VCaP (cell line): ENCODE results near the gene BARHL1.
"Not testable (repeated sequence)": the region's sequence is repeated elsewhere in the genome, so short reads cannot be mapped to it uniquely, and the experiment has no call there.

Experiments used
- H3K27ac ChIP-seq: fragments of 450-650 bp; 2 replicates; pipeline ENCODE4 v1.5.1; 2017
- CTCF ChIP-seq: fragments of 450-650 bp; conservative IDR thresholded peaks from 2 replicates; pipeline ENCODE4 v1.5.1; 2017; ENCODE audit warnings: mild to moderate bottlenecking, moderate library complexity

Gene BARHL1

DNA sequence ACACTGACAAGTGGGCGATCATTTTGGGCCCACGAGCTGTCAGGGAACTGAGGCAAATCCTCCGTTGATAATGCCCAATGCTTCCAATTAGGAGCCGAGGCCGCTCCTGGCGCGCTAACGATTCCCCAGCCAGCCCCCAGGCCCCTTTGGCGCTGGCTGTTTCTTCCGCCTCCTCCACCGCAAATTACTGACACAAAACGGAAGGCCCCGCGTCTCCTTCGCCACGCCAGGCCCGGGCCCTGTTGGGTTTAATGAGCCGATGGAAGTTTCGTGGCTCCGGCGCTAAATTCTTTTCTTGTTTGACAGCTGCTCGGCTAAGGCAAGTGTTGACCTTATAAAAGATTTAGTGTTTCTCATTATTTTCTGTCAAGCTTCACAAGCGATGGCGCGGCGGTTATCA is 25.7 kb upstream of the BARHL1 start:
- no peak for TF ChIP-seq CTCF

GRCh38 chr9:132557159-132557558 is 25.2 kb upstream of the BARHL1 start:
- no peak for TF ChIP-seq CTCF
- H3K27ac ChIP-seq: no peak overlapping the region

More for the DNA sequence above, 25.7 kb upstream of the BARHL1 start:
- no peak overlapping the region for H3K27ac ChIP-seq

- no peak overlapping the region for H3K27ac ChIP-seq
- no peak for TF ChIP-seq CTCF
Measured at GRCh38 chr9:132559711-132560110, 22.7 kb upstream of the BARHL1 start.

GRCh38 chr9:132560616-132561202 is 21.7 kb upstream of the BARHL1 start:
- no peak for TF ChIP-seq CTCF
- H3K27ac ChIP-seq: no peak overlapping the region

GRCh38 chr9:132562306-132562573 is 20.2 kb upstream of the BARHL1 start:
- no peak overlapping the region for H3K27ac ChIP-seq
- no peak for TF ChIP-seq CTCF

DNA sequence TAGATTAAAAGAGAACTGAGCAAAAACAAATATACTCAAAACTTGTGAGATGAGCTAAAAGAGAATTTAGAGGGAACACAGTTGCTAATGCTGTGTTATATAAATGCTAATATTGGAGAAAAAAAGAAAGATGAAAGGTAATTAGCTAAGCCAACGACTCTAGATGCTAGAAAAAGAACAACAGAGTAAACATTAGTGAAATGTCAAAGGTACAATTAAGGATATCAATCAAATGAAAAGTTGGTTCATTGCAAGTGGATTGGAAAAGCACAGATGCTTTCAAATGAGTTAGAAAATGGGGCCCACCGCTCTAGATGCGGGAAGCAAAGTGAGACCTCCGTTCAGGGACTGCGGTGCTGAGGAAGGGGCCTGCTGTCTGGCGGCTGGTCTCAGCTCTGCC is 17.9 kb upstream of the BARHL1 start:
- TF ChIP-seq CTCF: no peak
- no peak overlapping the region for H3K27ac ChIP-seq

- not testable (repeated sequence) for H3K27ac ChIP-seq
Measured at GRCh38 chr9:132568787-132569186, 13.6 kb upstream of the BARHL1 start.

DNA sequence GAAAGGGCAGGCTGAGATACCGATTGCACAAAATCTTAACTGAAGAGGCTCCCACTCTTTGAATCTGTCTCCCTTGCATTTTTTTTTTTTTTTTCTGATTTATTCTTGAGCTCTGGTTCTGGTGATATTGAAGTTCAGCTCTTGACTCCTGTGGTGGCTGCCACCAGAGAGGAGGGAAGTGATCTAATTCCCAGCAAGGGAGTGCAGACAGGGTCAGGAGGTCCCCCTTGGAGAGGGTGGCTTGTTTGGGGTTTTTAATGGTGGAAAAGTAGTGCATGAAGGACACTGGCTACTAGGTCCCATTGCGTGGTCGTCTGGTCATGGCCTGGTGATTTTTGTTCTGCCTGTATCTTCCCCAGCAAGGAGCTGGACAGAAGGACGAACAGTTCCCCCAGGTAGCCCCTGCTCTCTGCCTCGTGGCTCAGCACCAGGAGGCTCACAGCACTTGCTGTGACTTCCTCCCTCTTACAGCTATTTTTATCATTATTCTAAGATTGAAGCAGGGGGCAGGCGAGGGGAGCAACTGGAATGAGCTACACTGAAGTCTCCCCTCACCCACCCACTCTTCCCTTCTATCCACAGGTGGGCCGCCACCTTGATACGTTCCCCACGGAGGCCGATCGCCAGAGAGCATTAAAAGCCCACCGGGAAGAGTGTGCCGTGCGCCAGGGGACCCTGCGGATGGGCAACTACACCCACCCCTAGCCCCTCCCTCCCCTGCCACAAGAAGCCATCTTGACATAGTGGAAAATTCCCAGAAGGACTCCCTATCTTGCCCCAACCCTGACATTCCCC is 10.4 kb upstream of the BARHL1 start:
- no peak for TF ChIP-seq CTCF
- H3K27ac ChIP-seq: no peak overlapping the region
